Mucosa of descending colon (tissue), 3 donors: ENCODE data around the gene NCK1. TPM values are rescaled to one million over a fixed set of nuclear protein-coding genes. Genes with fewer than 3 reads are reported as not detected.

Experiments used
- ATAC-seq: fragments of 200-7000 bp; cut with Tn5 transposase; one replicate; pipeline ENCODE4 v1.9.1; 2020; ENCODE audit warnings: mild to moderate bottlenecking, moderate library complexity
- DNase-seq, 3 donors: peaks; one replicate each; pipeline ENCODE4 v3.0.0-alpha.2; 2020
- H3K36me3 ChIP-seq: fragments of 200-600 bp; one replicate; pipeline ENCODE4 v1.8.0; 2021; ENCODE audit warnings: low read depth, mild to moderate bottlenecking
- H3K4me1 ChIP-seq: fragments of 200-600 bp; one replicate; pipeline ENCODE4 v1.8.0; 2021; ENCODE audit warnings: low read depth, mild to moderate bottlenecking
- H3K4me3 ChIP-seq: fragments of 200-600 bp; one replicate; pipeline ENCODE4 v1.8.0; 2021; ENCODE audit warnings: mild to moderate bottlenecking
- H3K9me3 ChIP-seq: fragments of 200-600 bp; one replicate; pipeline ENCODE4 v1.8.0; 2021; ENCODE audit warnings: mild to moderate bottlenecking
- CTCF ChIP-seq: fragments of 200-600 bp; IDR thresholded peaks from one replicate; pipeline ENCODE4 v1.8.0; 2022; ENCODE audit warnings: antibody characterized with exemption, mild to moderate bottlenecking
- intact Hi-C, 2 donors: fragments of 100-400 bp; cut with DNase I in 1 of 2; cut with micrococcal nuclease in 1 of 2; formaldehyde crosslinking; loops; one replicate each; pipeline versions ENCODE4 v1.11.0 to v1.11.1; 2022; cut with DNase I, micrococcal nuclease
- total RNA-seq, 3 donors: library from RNA; stranded (reverse); fragmentation: NEBNext Ultra II Directional in 2 of 3; extraction: Animal tissue kit (Norgen Biotek cat#: 25700) in 2 of 3; gene quantifications; one replicate each; pipeline versions ENCODE4 v1.2.1 to v1.2.4, GENCODE V29; 2021 to 2023
- donor health status: DM: no; HTN: no; CAD: no; lungs with moderate emphysema.
- donor health status: DM: no; HTN: no; CAD: no.
- donor health status: DM: no; HTN: yes; CAD: no.

NCK1 gene
- total RNA-seq, 3 donors from 2014 or later = 47.0 to 56.4 (median 50.1) TPM

- DNase-seq = peak; percentile 52 to 87 (median 66)
- ATAC-seq = peak; percentile 87
- no peak for TF ChIP-seq CTCF
- intact Hi-C loops = no loop called here
- Histone ChIP-seq H3K4me1 (peaks cover 23% of the 10 kb centered on the region), H3K9me3 (no peaks in the 10 kb centered on the region), H3K4me3 (no peak overlapping the region), H3K36me3 (no peaks in the 10 kb centered on the region)
Measured at GRCh38 chr3:136929977-136930670, 68.1 kb downstream of the NCK1 start.

GRCh38 chr3:136931606-136932005 is 69.6 kb downstream of the NCK1 start:
- peak; percentile 46 for ATAC-seq
- intact Hi-C loops = no loop called here
- no peak for TF ChIP-seq CTCF
- H3K4me3 ChIP-seq = no peak overlapping the region
- no peaks in the 10 kb centered on the region for H3K36me3 ChIP-seq
- no peaks in the 10 kb centered on the region for H3K9me3 ChIP-seq
- peak in 2 of 3 donors; percentile 26 to 44 for DNase-seq
- H3K4me1 ChIP-seq = peaks cover 19% of the 10 kb centered on the region

- Histone ChIP-seq H3K4me3 (no peak overlapping the region), H3K36me3 (no peaks in the 10 kb centered on the region), H3K9me3 (no peaks in the 10 kb centered on the region), H3K4me1 (peaks cover 19% of the 10 kb centered on the region)
- DNase-seq (no peak), ATAC-seq (peak; percentile 80)
- intact Hi-C loops = no loop called here
- no peak for TF ChIP-seq CTCF
Measured at GRCh38 chr3:136932523-136932922, 70.5 kb downstream of the NCK1 start.

- peaks cover 19% of the 10 kb centered on the region for H3K4me1 ChIP-seq
- ATAC-seq (peak; percentile 15), DNase-seq (no peak)
- no peak overlapping the region for H3K4me3 ChIP-seq
- H3K9me3 ChIP-seq = no peaks in the 10 kb centered on the region
- intact Hi-C loops = no loop called here
- H3K36me3 ChIP-seq = no peaks in the 10 kb centered on the region
- TF ChIP-seq CTCF = no peak
Measured at GRCh38 chr3:136932978-136933772, 71.2 kb downstream of the NCK1 start.

- Histone ChIP-seq H3K36me3 (no peaks in the 10 kb centered on the region), H3K9me3 (no peaks in the 10 kb centered on the region), H3K4me3 (no peak overlapping the region), H3K4me1 (peaks cover 6% of the 10 kb centered on the region)
- ATAC-seq (no peak), DNase-seq (no peak)
- intact Hi-C loops = no loop called here
- no peak for TF ChIP-seq CTCF
Measured at GRCh38 chr3:136937175-136937574, 75.2 kb downstream of the NCK1 start.
